AG10803 (cell line): ENCODE measurements around the gene TP53TG5.

Experiments
- DNase-seq: peaks from one replicate; pipeline ENCODE4 v3.0.0; 2010; ENCODE audit warnings: low read depth
- H3K4me3 ChIP-seq: 2 replicates; pipeline ENCODE4 v1.5.1; 2011; ENCODE audit warnings: mild to moderate bottlenecking, low read length, control low read depth
- TF ChIP-seq, protein P1 (sequence below): conservative IDR thresholded peaks from 2 replicates; pipeline ENCODE4 v1.5.1; 2011; ENCODE audit warnings: mild to moderate bottlenecking, low read length, control low read depth, inconsistent platforms

The TP53TG5 gene

DNA sequence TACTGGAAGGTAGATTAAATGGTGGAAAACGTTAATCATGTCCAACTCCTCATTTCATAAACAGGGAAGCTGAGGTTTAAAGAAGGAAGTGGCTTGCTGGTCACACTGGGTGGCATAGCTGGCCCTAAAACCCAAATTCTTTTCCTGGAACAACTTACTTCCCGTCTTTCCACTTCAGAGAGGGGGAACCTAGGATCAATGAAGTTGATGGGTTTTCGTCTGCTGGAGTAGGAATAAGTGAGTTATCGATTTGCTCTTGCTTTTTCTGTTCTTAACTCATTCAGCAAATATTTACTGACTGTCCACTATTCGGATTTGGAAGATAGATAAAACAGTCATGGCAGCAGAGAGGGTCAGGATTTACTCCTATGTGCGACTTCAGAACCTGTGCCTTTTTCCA is 16.3 kb downstream of the TP53TG5 start:
- H3K4me3 ChIP-seq: no peak overlapping the region
- TF ChIP-seq, protein P1, sequence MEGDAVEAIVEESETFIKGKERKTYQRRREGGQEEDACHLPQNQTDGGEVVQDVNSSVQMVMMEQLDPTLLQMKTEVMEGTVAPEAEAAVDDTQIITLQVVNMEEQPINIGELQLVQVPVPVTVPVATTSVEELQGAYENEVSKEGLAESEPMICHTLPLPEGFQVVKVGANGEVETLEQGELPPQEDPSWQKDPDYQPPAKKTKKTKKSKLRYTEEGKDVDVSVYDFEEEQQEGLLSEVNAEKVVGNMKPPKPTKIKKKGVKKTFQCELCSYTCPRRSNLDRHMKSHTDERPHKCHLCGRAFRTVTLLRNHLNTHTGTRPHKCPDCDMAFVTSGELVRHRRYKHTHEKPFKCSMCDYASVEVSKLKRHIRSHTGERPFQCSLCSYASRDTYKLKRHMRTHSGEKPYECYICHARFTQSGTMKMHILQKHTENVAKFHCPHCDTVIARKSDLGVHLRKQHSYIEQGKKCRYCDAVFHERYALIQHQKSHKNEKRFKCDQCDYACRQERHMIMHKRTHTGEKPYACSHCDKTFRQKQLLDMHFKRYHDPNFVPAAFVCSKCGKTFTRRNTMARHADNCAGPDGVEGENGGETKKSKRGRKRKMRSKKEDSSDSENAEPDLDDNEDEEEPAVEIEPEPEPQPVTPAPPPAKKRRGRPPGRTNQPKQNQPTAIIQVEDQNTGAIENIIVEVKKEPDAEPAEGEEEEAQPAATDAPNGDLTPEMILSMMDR: no peak
- DNase-seq: no peak

DNA sequence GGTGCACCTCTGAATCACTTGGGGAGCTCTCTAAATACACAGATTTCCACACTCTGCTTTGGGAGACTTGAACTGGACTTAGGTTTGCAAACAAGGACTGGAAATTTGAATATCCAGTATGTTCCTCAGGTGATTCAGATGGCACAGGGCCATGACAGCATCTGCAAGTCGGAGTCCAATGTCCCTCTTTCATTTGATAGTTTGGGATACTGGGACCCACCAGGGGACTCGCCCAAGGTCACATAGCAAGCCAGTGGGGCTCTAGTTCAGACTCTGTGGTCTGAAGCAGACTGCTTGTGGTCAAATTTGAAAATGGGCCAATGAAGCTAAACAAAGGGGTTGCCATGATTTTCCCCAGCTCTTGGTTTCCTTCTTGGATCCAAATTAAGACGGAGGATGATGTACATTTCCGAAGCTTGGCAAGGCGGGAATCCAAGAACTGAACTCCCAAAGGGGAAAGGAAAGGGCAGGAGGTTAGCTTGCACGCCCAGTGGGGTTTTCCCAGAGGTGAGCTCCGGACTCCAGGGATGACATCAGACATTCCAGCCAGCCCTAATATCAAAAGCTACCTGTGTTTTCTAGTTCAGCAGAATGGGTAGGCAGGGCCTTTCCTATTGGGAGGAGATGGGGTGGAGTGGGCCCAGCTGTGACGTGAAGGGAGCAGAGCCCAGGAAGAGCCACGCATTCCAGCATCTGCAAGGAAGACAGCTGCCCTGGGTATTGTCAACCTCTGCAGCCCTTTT is 18.5 kb downstream of the TP53TG5 start:
- peak; percentile 60 for DNase-seq
- TF ChIP-seq, protein P1: no peak
- H3K4me3 ChIP-seq: no peak overlapping the region

DNA sequence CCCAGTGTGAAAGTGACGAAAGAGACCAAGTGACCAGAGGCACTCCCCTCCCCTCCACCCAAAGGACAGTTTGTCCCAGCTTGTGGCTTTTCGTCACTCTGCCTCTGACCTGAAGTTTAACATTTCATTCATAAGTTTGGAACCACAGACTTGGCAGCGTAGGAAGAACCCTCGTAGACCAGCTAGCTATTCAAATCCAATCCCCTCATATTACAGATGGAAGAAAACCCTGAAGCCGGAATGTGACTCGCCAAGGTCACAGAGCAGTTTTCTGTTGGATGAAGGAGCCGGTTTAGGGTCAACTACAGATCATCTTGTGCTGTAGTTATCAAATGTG is 19.1 kb downstream of the TP53TG5 start:
- TF ChIP-seq, protein P1: no peak
- no peak for DNase-seq
- no peak overlapping the region for H3K4me3 ChIP-seq

DNA sequence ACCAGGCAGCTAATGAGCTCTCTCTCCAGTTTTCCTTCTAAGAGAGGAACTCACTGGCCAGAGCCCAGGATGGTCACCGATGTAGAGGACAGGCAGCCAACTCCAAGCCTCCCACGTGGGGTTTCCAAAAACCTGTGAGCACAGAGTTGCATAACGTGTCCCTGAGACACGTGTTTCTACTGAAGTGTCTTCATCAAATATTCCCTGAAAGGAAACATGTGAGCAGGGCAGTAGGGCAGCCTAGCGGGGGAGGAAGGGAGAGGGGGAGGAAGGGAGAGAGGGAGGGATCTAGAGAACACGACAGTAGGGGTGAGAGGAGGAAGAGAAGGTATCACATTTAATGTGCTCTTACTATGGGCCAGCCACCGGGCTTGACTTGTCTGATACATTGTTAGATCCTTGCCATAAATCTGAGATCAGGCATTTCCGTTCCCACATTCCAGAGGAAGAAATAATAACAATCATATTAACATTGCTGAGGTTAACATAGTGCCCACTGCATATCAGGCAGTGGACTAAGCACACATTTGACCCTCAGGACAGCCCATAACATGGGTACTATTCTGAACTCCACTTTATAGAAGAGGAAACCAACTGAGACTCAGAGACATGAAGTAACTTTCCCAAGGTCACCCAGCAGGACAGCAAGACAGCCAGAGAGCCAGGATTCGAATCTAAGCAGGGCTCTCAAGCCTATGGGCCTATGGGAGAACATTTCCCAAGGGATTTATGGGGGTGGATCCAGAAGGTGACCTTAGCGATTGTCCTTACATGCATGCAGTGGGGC is 19.6 kb downstream of the TP53TG5 start:
- TF ChIP-seq, protein P1: no peak

DNA sequence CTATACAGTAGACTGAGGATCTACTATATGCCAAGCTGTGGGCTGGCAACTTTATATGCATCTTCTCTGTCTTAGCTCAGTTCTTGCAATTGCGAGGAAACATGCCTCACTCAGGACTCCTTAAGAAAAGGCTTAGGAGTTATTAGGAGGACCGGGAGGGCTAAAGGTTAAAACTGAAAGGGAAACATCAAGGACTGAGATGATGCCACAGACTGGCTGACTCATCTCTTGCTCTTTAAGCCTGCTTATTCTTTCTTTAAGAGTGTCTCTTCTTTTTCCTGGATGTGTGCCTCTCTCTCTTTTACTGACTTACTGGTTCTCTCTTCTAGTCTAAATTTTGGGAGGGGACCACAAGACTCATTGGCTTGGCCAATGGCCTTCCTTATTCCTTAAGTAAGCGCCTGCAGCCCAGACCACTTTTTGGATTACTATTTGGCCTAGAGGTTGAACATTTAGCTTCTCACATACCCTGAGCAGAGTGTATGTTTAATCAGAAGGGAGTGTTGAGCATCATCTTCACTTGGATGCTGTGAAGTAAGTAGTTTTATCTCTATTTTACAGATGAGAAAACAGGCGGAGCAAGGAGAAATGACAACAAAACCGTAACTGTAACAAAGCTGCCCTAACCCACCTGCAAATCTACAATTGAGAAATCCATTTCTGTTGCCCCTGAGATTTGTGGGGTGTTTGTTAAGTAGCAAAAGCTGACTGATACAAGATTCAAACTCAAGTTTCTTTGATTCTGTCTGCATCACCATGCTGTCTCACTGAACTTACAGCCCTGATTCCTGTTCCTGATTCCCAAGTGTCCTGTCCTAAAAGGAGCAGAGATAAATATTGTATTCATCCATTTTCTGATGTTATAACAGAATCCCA is 22.7 kb downstream of the TP53TG5 start:
- TF ChIP-seq, protein P1: no peak
- peak; percentile 61 for DNase-seq
- no peak overlapping the region for H3K4me3 ChIP-seq

More for the DNA sequence above, 19.6 kb downstream of the TP53TG5 start:
- DNase-seq: peak; percentile 88
- no peak overlapping the region; the same call in 1 of the 2 replicates for H3K4me3 ChIP-seq

DNA sequence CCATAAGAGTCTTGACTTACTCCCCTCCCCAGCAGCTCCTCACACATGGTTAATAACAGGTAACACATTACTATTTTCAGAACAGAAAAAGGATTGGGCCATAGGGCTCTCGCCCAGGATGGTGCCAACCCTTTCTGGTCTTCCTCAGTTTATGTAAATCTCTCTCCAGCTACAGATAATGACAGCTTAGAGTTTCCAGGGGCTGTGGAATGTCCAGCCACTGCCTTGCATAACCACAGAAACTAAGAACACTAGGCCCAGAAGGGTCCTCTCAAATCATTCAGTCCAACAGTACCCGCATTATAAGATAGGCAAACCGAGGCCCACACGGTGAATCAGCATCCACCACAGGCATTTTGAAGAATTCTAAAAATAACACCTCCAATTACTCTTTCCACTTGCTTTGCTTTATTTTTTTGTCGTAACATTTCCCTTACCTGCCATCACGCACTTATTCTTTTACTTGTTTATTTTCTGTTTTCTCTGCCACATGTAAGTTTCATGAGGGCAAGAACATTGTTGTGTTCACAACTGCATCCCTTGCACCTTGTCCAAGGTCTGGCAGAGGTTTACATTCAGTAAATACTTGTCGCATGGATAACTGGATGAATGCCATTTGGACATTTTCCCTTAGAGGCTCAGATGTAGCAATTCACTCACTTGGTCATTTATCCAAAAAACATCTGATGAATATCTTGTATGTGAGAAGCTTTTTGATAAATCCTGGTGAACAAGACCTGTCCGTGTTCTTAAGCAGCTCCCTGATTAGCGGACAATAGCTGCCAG is 23.5 kb downstream of the TP53TG5 start:
- no peak overlapping the region for H3K4me3 ChIP-seq
- TF ChIP-seq, protein P1: no peak

More for the DNA sequence above, 23.5 kb downstream of the TP53TG5 start:
- no peak for DNase-seq
